SH-SY5Y (cell line): ENCODE measurements around the gene CD58.

Experiments
- GATA2 ChIP-seq: IDR thresholded peaks from 2 replicates; pipeline ENCODE4 v1.6.1; 2011; ENCODE audit warnings: mild to moderate bottlenecking, low read depth, low read length
- GATA3 ChIP-seq: IDR thresholded peaks from 2 replicates; pipeline ENCODE4 v1.6.1; 2011; ENCODE audit warnings: low read depth, mild to moderate bottlenecking, low read length, moderate library complexity

DNA sequence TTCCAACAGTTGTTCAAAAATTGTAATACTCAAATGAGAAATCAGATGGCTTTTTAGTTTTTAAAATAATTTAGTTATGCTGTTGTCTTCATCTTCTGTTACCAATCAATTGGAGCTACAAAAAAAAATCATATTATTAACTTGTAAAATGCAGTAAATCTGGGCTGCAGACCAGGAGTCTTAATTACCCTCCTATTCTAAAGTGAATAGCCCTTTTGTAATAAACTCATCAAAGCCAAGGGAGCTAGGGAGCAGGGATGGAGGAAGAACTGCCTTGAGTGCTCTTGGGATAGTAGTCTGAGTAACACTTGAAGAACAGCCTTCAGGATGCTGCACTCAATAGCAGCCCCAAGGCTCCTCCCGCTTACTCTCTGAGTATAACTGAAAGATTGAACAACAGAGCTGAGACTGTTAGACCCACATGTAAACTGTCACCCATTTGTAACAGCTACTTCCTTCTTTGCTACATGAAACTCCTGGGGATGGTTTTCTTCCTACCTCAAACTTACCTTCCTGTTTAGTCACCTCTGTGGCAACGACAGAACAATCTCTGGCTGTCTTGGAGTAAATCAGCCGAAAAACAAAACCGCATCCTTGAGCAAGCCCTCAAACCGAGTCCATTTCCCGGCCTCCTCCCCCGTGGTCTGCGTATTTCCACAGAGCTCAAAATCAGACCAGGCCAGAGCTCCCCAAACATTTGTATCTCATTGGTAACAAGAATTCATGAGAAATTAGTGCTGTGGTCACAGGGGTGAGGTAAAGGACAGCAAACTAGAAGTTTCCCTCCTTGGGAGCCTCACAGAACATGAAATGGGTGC, 55.9 kb downstream of the CD58 start:
- no peak for TF ChIP-seq GATA2
- TF ChIP-seq GATA3, result no peak
